Hepatocyte (in vitro differentiated cells): ENCODE results near the gene FBXL7. TPM values are rescaled to one million over a fixed set of nuclear protein-coding genes. Genes with fewer than 3 reads are reported as not detected.
A peak's percentile ranks its signal among the peaks of the same experiment; 100 is the strongest.

Source experiments
- DNase-seq: peaks from one replicate; pipeline ENCODE4 v3.0.0-alpha.2; 2016; ENCODE audit warnings: low spot score
- H2AFZ ChIP-seq: fragments of 200-600 bp; sonication (generic); 2 replicates; pipeline ENCODE4 v1.6.0; 2016; ENCODE audit warnings: antibody characterized with exemption, mild to moderate bottlenecking
- H3K27ac ChIP-seq: fragments of 200-600 bp; sonication (generic); 2 replicates; pipeline ENCODE4 v1.5.1; 2016; ENCODE audit warnings: mild to moderate bottlenecking
- H3K27me3 ChIP-seq: fragments of 200-600 bp; sonication (generic); 2 replicates; pipeline ENCODE4 v1.6.1; 2016
- H3K36me3 ChIP-seq: fragments of 200-600 bp; sonication (generic); replicated peaks from 2 replicates; pipeline ENCODE4 v1.5.1; 2016; ENCODE audit warnings: low read depth; ENCODE audit not compliant: insufficient read depth
- H3K4me1 ChIP-seq: fragments of 200-600 bp; sonication (generic); 2 replicates; pipeline ENCODE4 v1.5.1; 2016; ENCODE audit warnings: mild to moderate bottlenecking, moderate library complexity; ENCODE audit not compliant: insufficient read depth
- H3K4me2 ChIP-seq: fragments of 200-600 bp; sonication (generic); 2 replicates; pipeline ENCODE4 v1.6.0; 2016
- H3K4me3 ChIP-seq: fragments of 200-600 bp; sonication (generic); 2 replicates; pipeline ENCODE4 v1.5.1; 2016; ENCODE audit warnings: mild to moderate bottlenecking
- H3K79me2 ChIP-seq: fragments of 200-600 bp; sonication (generic); 2 replicates; pipeline ENCODE4 v1.6.0; 2017; ENCODE audit warnings: mild to moderate bottlenecking
- H3K9me2 ChIP-seq: fragments of 200-600 bp; sonication (generic); replicated peaks from 2 replicates; pipeline ENCODE4 v1.6.0; 2017; ENCODE audit warnings: mild to moderate bottlenecking; ENCODE audit not compliant: insufficient read depth
- H3K9me3 ChIP-seq: fragments of 200-600 bp; sonication (generic); 2 replicates; pipeline ENCODE4 v1.5.1; 2016; ENCODE audit warnings: low read depth, mild to moderate bottlenecking
- H4K20me1 ChIP-seq: fragments of 200-600 bp; sonication (generic); 2 replicates; pipeline ENCODE4 v1.6.0; 2016; ENCODE audit warnings: mild to moderate bottlenecking; ENCODE audit not compliant: insufficient read depth, poor library complexity, severe bottlenecking
- CTCF ChIP-seq: fragments of 200-600 bp; sonication (generic); IDR thresholded peaks from 2 replicates; pipeline ENCODE4 v1.5.1; 2016; ENCODE audit warnings: antibody characterized with exemption, mild to moderate bottlenecking; ENCODE audit not compliant: poor library complexity
- EZH2 ChIP-seq: fragments of 200-600 bp; sonication (generic); IDR thresholded peaks from 2 replicates; pipeline ENCODE4 v1.6.1; 2016; ENCODE audit warnings: antibody characterized with exemption, mild to moderate bottlenecking, borderline replicate concordance
- EZH2phosphoT487 ChIP-seq: fragments of 200-600 bp; sonication (generic); IDR thresholded peaks from one replicate; pipeline ENCODE4 v1.6.1; 2018; ENCODE audit warnings: antibody characterized with exemption, mild to moderate bottlenecking, low read depth, moderate library complexity; ENCODE audit not compliant: unreplicated experiment, severe bottlenecking
- WGBS: methylation state at CpG from one replicate; pipeline ENCODE4 v1.1.6; 2016; ENCODE audit warnings: low lambda C conversion rate; ENCODE audit errors: missing lambda C conversion rate; 5-methylcytosine and 5-hydroxymethylcytosine counted together
- polyA plus RNA-seq: library from polyadenylated mRNA; unstranded; fragments of >200 nt; fragmentation: Nextera tagmentation; extraction: Ambion mirVana; gene quantifications from 2 replicates; pipeline ENCODE4 v1.2.1, GENCODE V29; 2016
- total RNA-seq: library from RNA; depleted of rRNA; stranded (reverse); fragments of >200 nt; gene quantifications from 2 replicates; pipeline ENCODE4 v1.2.3, GENCODE V29; 2014

Gene FBXL7
- total and polyA plus RNA-seq, 2 experiments from 2014 or later: 8.4 to 10.3 TPM

GRCh38 chr5:15489571-15490235 is 10.3 kb upstream of the FBXL7 start:
- Histone ChIP-seq H3K4me1 (no peaks in the 10 kb centered on the region), H3K27me3 (no peaks in the 10 kb centered on the region), H3K27ac (no peak overlapping the region), H2AFZ (no peak overlapping the region), H3K9me2 (no peaks in the 10 kb centered on the region), H3K4me2 (no peak overlapping the region), H3K4me3 (no peak overlapping the region), H3K9me3 (no peaks in the 10 kb centered on the region), H3K36me3 (no peaks in the 10 kb centered on the region), H4K20me1 (no peaks in the 10 kb centered on the region), H3K79me2 (no peaks in the 10 kb centered on the region)
- TF ChIP-seq EZH2 (no peak), CTCF (no peak), EZH2phosphoT487 (no peak)
- WGBS: 80% methylated on average over 5 of the region's 5 CpGs
- peak; percentile 11 for DNase-seq

GRCh38 chr5:15492545-15492944 is 7.4 kb upstream of the FBXL7 start:
- WGBS: 100% methylated on average over 1 of the region's 1 CpG
- DNase-seq: no peak
- H3K27ac ChIP-seq: no peak overlapping the region
- H3K9me3 ChIP-seq: no peaks in the 10 kb centered on the region
- H3K4me1 ChIP-seq: no peaks in the 10 kb centered on the region
- no peaks in the 10 kb centered on the region for H4K20me1 ChIP-seq
- H3K36me3 ChIP-seq: no peaks in the 10 kb centered on the region
- TF ChIP-seq CTCF (no peak), EZH2phosphoT487 (no peak), EZH2 (no peak)
- H3K79me2 ChIP-seq: no peaks in the 10 kb centered on the region
- peaks cover 14% of the 10 kb centered on the region for H3K27me3 ChIP-seq
- H3K4me3 ChIP-seq: no peak overlapping the region
- no peak overlapping the region for H3K4me2 ChIP-seq
- no peaks in the 10 kb centered on the region for H3K9me2 ChIP-seq
- H2AFZ ChIP-seq: no peak overlapping the region

- no peak overlapping the region for H3K27ac ChIP-seq
- DNase-seq: no peak
- H3K36me3 ChIP-seq: no peaks in the 10 kb centered on the region
- TF ChIP-seq CTCF: no peak
- TF ChIP-seq EZH2phosphoT487: no peak
- no peak for TF ChIP-seq EZH2
- H3K27me3 ChIP-seq: peaks cover 22% of the 10 kb centered on the region
- no peaks in the 10 kb centered on the region for H3K9me3 ChIP-seq
- no peak overlapping the region for H3K4me2 ChIP-seq
- no peaks in the 10 kb centered on the region for H4K20me1 ChIP-seq
- no peaks in the 10 kb centered on the region for H3K4me1 ChIP-seq
- 78% methylated on average over 5 of the region's 5 CpGs for WGBS
- H3K79me2 ChIP-seq: no peaks in the 10 kb centered on the region
- H3K9me2 ChIP-seq: no peaks in the 10 kb centered on the region
- H3K4me3 ChIP-seq: no peak overlapping the region
- no peak overlapping the region for H2AFZ ChIP-seq
Measured at GRCh38 chr5:15493501-15493900, 6.5 kb upstream of the FBXL7 start.
